Kidney (tissue), 14 donors: ENCODE measurements around the gene TBL1X. TPM values are rescaled to one million over a fixed set of nuclear protein-coding genes. Genes with fewer than 3 reads are reported as not detected.

ENCODE experiments used
- DNase-seq, 5 donors: peaks; one replicate each; pipeline ENCODE4 v3.0.0-alpha.2; 2013 to 2020
- FAIRE-seq: peaks from 2 replicates; lab custom pipeline; 2012; peaks lifted over from hg19 to GRCh38; lab: Jason Lieb, UNC
- H3K27ac ChIP-seq, 2 donors: one replicate each; pipeline ENCODE4 v1.7.0; 2013; ENCODE audit warnings: low read depth in 2 of 2, low read length in 2 of 2, inconsistent platforms in 1 of 2
- H3K27me3 ChIP-seq: one replicate; pipeline ENCODE4 v1.7.1; 2013; ENCODE audit warnings: low read length, inconsistent platforms; ENCODE audit not compliant: control insufficient read depth, insufficient read depth
- H3K36me3 ChIP-seq, 3 donors: one replicate each; pipeline versions ENCODE4 v1.7.0 to v1.7.1; 2013; ENCODE audit warnings: low read length in 3 of 3, control low read depth in 1 of 3, inconsistent platforms in 1 of 3; ENCODE audit not compliant: insufficient read depth in 3 of 3, control insufficient read depth in 2 of 3
- H3K4me1 ChIP-seq, 3 donors: one replicate each; pipeline versions ENCODE4 v1.7.0 to v1.7.1; 2013; ENCODE audit warnings: low read length in 3 of 3, inconsistent platforms in 1 of 3, low read depth in 1 of 3; ENCODE audit not compliant: control insufficient read depth in 2 of 3, insufficient read depth in 2 of 3
- H3K4me3 ChIP-seq, 3 donors: one replicate each; pipeline versions ENCODE4 v1.7.0 to v1.8.1; 2013; ENCODE audit warnings: low read length in 3 of 3, control low read depth in 1 of 3, inconsistent platforms in 1 of 3
- H3K9ac ChIP-seq, 3 donors: one replicate each; pipeline versions ENCODE4 v1.7.0 to v1.7.1; 2013; ENCODE audit warnings: low read length in 3 of 3, control low read depth in 1 of 3, inconsistent platforms in 1 of 3
- H3K9me3 ChIP-seq, 3 donors: one replicate each; pipeline versions ENCODE4 v1.7.0 to v1.7.1; 2013; ENCODE audit warnings: low read length in 3 of 3, control low read depth in 1 of 3, inconsistent platforms in 1 of 3; ENCODE audit not compliant: control insufficient read depth in 2 of 3, insufficient read depth in 1 of 3
- intact Hi-C: fragments of 100-400 bp; cut with DNase I; formaldehyde crosslinking; loops from one replicate; pipeline ENCODE4 v1.11.1; 2022
- polyA plus RNA-seq: library from polyadenylated mRNA; stranded (reverse); fragments of 350-450 nt; fragmentation: Illumina TruSeq; extraction: RNeasy Lipid Tissue Mini Kit (QIAGEN cat#74804); gene quantifications from one replicate; pipeline ENCODE4 v1.2.3, GENCODE V29; 2014; ENCODE audit warnings: low read depth, low replicate concordance; ENCODE audit not compliant: insufficient read depth
- total RNA-seq: library from RNA; stranded (reverse); fragmentation: NEBNext Ultra II Directional; extraction: Animal tissue kit (Norgen Biotek cat#: 25700); gene quantifications from one replicate; pipeline ENCODE4 v1.2.1, GENCODE V29; 2021
- TF ChIP-seq, protein P1 (sequence below): IDR thresholded peaks from 3 replicates; pipeline ENCODE4 v1.5.1; 2012; ENCODE audit warnings: mild to moderate bottlenecking, moderate library complexity, borderline replicate concordance; ENCODE audit not compliant: insufficient read depth; ENCODE audit errors: extremely low read depth
- donor health status: control.
- donor health status: control.
- donor health status: control.
- donor health status: control.
- donor health status: control.
- donor health status: DM: yes; HTN: yes; CAD: no.
- donor health status: Normal renal cell carcinoma (clear cell type).

The TBL1X gene
- total and polyA plus RNA-seq, 2 donors from 2014 or later: 12.5 to 43.0 TPM

DNA sequence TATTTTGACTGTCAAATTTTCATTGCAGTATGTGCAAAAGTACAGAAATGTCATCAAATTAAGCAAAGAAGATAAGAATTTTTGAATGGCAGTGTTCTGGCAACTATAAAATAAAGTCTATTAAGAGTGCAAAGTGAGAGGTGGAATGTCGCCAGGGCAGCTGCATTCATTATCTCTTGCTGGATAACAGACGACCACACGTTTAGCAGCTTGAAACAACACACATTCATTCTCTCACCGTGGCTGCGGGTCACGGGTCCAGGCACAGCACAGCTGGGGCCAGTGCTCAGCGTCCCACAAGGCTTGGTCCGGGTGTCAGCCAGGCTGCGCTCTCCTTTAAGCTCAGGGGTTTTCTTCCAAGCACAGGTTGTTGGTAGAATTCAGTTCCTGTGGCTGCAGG, 186.9 kb downstream of the TBL1X start:
- DNase-seq (no peak), FAIRE-seq (no peak)
- TF ChIP-seq, protein P1, sequence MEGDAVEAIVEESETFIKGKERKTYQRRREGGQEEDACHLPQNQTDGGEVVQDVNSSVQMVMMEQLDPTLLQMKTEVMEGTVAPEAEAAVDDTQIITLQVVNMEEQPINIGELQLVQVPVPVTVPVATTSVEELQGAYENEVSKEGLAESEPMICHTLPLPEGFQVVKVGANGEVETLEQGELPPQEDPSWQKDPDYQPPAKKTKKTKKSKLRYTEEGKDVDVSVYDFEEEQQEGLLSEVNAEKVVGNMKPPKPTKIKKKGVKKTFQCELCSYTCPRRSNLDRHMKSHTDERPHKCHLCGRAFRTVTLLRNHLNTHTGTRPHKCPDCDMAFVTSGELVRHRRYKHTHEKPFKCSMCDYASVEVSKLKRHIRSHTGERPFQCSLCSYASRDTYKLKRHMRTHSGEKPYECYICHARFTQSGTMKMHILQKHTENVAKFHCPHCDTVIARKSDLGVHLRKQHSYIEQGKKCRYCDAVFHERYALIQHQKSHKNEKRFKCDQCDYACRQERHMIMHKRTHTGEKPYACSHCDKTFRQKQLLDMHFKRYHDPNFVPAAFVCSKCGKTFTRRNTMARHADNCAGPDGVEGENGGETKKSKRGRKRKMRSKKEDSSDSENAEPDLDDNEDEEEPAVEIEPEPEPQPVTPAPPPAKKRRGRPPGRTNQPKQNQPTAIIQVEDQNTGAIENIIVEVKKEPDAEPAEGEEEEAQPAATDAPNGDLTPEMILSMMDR: no peak
- no peak overlapping the region for H3K4me3 ChIP-seq
- intact Hi-C loops: no loop called here
- no peak overlapping the region for H3K27ac ChIP-seq
- no peaks in the 10 kb centered on the region for H3K9me3 ChIP-seq
- peaks cover 0 to 5% (median 0%) of the 10 kb centered on the region in 3 donors for H3K36me3 ChIP-seq
- no peaks in the 10 kb centered on the region for H3K27me3 ChIP-seq
- no peaks in the 10 kb centered on the region for H3K4me1 ChIP-seq
- H3K9ac ChIP-seq: no peak overlapping the region

DNA sequence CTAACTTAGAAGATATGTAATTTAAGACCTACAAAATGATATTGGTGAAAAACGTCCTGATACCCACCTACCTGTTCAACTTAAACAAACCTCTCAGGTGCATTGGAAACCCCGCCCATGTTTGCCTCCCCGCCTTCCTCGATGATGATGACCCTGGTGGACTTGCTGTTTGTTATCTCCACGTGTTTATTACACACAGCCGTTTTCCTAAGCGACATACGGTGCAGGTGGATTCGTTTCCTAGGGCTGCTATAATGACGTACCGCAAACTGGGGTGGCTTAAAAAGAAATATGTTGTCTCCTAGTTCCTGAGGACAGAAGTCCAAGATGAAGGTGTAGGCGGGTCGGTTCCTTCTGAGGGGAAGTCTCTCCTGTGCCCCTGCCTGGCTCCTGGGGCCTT, 190.1 kb downstream of the TBL1X start:
- Histone ChIP-seq H3K9me3 (no peaks in the 10 kb centered on the region), H3K27ac (no peak overlapping the region), H3K36me3 (peaks cover 0 to 5% (median 0%) of the 10 kb centered on the region in 3 donors), H3K9ac (no peak overlapping the region), H3K4me3 (no peak overlapping the region), H3K4me1 (peaks cover 0 to 2% (median 0%) of the 10 kb centered on the region in 3 donors), H3K27me3 (no peaks in the 10 kb centered on the region)
- TF ChIP-seq, protein P1: no peak
- FAIRE-seq: no peak
- intact Hi-C loops: no loop called here
- no peak for DNase-seq

DNA sequence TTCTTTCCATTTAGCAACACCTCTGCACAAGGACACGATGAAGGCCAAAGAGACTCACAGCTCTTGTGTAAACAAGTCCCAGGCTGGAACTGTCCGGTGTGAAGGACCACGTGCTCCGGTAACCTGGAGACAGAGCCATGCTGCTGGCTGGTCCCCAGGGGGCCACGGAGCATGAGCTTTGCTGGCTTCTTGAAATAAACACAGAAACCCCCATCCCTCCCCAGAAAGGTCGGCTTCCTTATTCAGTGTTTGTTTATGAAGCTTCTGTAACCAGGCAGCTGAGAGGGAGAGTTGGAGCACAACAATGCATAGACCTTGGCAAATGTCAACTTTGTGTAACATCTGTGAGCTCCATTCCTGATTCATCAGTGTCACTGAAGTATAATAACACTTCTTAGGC, 191.4 kb downstream of the TBL1X start:
- DNase-seq: peak in 4 of 5 donors; percentile 36 to 83 (median 48)
- FAIRE-seq: no peak

More for the DNA sequence above, 191.4 kb downstream of the TBL1X start:
- peaks cover 0 to 5% (median 0%) of the 10 kb centered on the region in 3 donors for H3K36me3 ChIP-seq
- peaks cover 0 to 2% (median 0%) of the 10 kb centered on the region in 3 donors for H3K4me1 ChIP-seq
- no peak overlapping the region for H3K9ac ChIP-seq
- TF ChIP-seq, protein P1: no peak
- H3K9me3 ChIP-seq: no peaks in the 10 kb centered on the region
- peak overlapping the region; percentile 23 to 36 for H3K27ac ChIP-seq
- intact Hi-C loops: no loop called here
- no peaks in the 10 kb centered on the region for H3K27me3 ChIP-seq
- H3K4me3 ChIP-seq: no peak overlapping the region
